ENCODE data around the gene THRA.

THRA gene

GRCh38 chr17:40015998-40016985 lies 46.5 kb upstream of the THRA start:
- Histone ChIP-seq H3F3A (ENCODE audit: low read depth) (no peaks in the 10 kb centered on the region), H4K20me1 (ENCODE audit: insufficient read depth, low read length, poor library complexity, severe bottlenecking) (no peaks in the 10 kb centered on the region), H3K27me3 (ENCODE audit: insufficient read depth, low read length, poor library complexity, severe bottlenecking) (no peaks in the 10 kb centered on the region), H3K9ac (ENCODE audit: low read depth, low read length, poor library complexity, severe bottlenecking) (no peak overlapping the region), H3K79me2 (ENCODE audit: insufficient read depth, low read length) (no peaks in the 10 kb centered on the region), H3K9me3 (ENCODE audit: insufficient read depth, low read depth, low read length) (no peaks in the 10 kb centered on the region), H3K4me2 (ENCODE audit: low read depth, low read length, poor library complexity, severe bottlenecking) (no peak overlapping the region), H2AFZ (ENCODE audit: low read length) (no peak overlapping the region), H3K4me1 (ENCODE audit: insufficient read depth, low read length, poor library complexity, severe bottlenecking) (no peaks in the 10 kb centered on the region), H3K9me2 (replicated peaks; ENCODE audit: low read depth, low read length) (no peaks in the 10 kb centered on the region), H3K4me3 (ENCODE audit: low read length, poor library complexity, severe bottlenecking) (no peak overlapping the region), H3K36me3 (ENCODE audit: insufficient read depth, low read length) (no peaks in the 10 kb centered on the region; the same call in 1 of the 2 replicates)
- TF ChIP-seq CTCF (conservative IDR thresholded peaks at IDR 0.05; ENCODE audit: low read length), result no peak
- TF ChIP-seq EZH2phosphoT487 (IDR thresholded peaks at IDR 0.05; ENCODE audit: borderline replicate concordance), result no peak

- no peaks in the 10 kb centered on the region for H3K9me2 ChIP-seq (replicated peaks; ENCODE audit: low read depth, low read length)
- TF ChIP-seq EZH2phosphoT487 (IDR thresholded peaks at IDR 0.05; ENCODE audit: borderline replicate concordance) (no peak), CTCF (conservative IDR thresholded peaks at IDR 0.05; ENCODE audit: low read length) (no peak)
Observed at GRCh38 chr17:40017422-40018080, 45.2 kb upstream of the THRA start.

GRCh38 chr17:40018211-40019121 lies 44.3 kb upstream of the THRA start:
- peaks cover 15% of the 10 kb centered on the region; the same call in 1 of the 2 replicates for H3K36me3 ChIP-seq (ENCODE audit: insufficient read depth, low read length)
- peak overlapping the region; percentile 23 for H3K4me2 ChIP-seq (ENCODE audit: low read depth, low read length, poor library complexity, severe bottlenecking)
- TF ChIP-seq EZH2phosphoT487 (IDR thresholded peaks at IDR 0.05; ENCODE audit: borderline replicate concordance) (no peak), CTCF (conservative IDR thresholded peaks at IDR 0.05; ENCODE audit: low read length) (no peak)
- H3K9me3 ChIP-seq (ENCODE audit: insufficient read depth, low read depth, low read length), result no peaks in the 10 kb centered on the region
- H3K4me1 ChIP-seq (ENCODE audit: insufficient read depth, low read length, poor library complexity, severe bottlenecking), result no peaks in the 10 kb centered on the region
- no peak overlapping the region for H3K4me3 ChIP-seq (ENCODE audit: low read length, poor library complexity, severe bottlenecking)
- H3K79me2 ChIP-seq (ENCODE audit: insufficient read depth, low read length), result no peaks in the 10 kb centered on the region
- no peaks in the 10 kb centered on the region for H3K27me3 ChIP-seq (ENCODE audit: insufficient read depth, low read length, poor library complexity, severe bottlenecking)
- H2AFZ ChIP-seq (ENCODE audit: low read length), result no peak overlapping the region
- no peaks in the 10 kb centered on the region for H3F3A ChIP-seq (ENCODE audit: low read depth)
- no peaks in the 10 kb centered on the region for H4K20me1 ChIP-seq (ENCODE audit: insufficient read depth, low read length, poor library complexity, severe bottlenecking)
- H3K9me2 ChIP-seq (replicated peaks; ENCODE audit: low read depth, low read length), result no peaks in the 10 kb centered on the region
- H3K9ac ChIP-seq (ENCODE audit: low read depth, low read length, poor library complexity, severe bottlenecking), result no peak overlapping the region

More at GRCh38 chr17:40017422-40018080, 45.2 kb upstream of the THRA start:
- Histone ChIP-seq H3K27me3 (ENCODE audit: insufficient read depth, low read length, poor library complexity, severe bottlenecking) (no peaks in the 10 kb centered on the region), H2AFZ (ENCODE audit: low read length) (no peak overlapping the region), H3K79me2 (ENCODE audit: insufficient read depth, low read length) (no peaks in the 10 kb centered on the region), H4K20me1 (ENCODE audit: insufficient read depth, low read length, poor library complexity, severe bottlenecking) (no peaks in the 10 kb centered on the region), H3K4me2 (ENCODE audit: low read depth, low read length, poor library complexity, severe bottlenecking) (no peak overlapping the region), H3K36me3 (ENCODE audit: insufficient read depth, low read length) (peaks cover 9% of the 10 kb centered on the region; the same call in 1 of the 2 replicates), H3K9me3 (ENCODE audit: insufficient read depth, low read depth, low read length) (no peaks in the 10 kb centered on the region), H3F3A (ENCODE audit: low read depth) (no peaks in the 10 kb centered on the region), H3K4me3 (ENCODE audit: low read length, poor library complexity, severe bottlenecking) (no peak overlapping the region), H3K4me1 (ENCODE audit: insufficient read depth, low read length, poor library complexity, severe bottlenecking) (no peaks in the 10 kb centered on the region), H3K9ac (ENCODE audit: low read depth, low read length, poor library complexity, severe bottlenecking) (no peak overlapping the region)

Measured in Loucy (cell line).